Heart left ventricle (tissue), 16 donors: Measurements from ENCODE around the gene DHX16. TPM values are rescaled to one million over a fixed set of nuclear protein-coding genes. Genes with fewer than 3 reads are reported as not detected.
A peak's percentile ranks its signal among the peaks of the same experiment; 100 is the strongest.

Experiments used
- ATAC-seq, 4 donors: fragments of 200-7000 bp; cut with Tn5 transposase; one replicate each; pipeline ENCODE4 v1.9.1; 2020 to 2022; ENCODE audit warnings: moderate library complexity in 4 of 4, mild to moderate bottlenecking in 3 of 4, moderate number of reproducible peaks in 1 of 4
- DNase-seq, 5 donors: peaks; one replicate each; pipeline ENCODE4 v3.0.0-alpha.2; 2020
- H3K27ac ChIP-seq, 12 donors: fragments of 200-600 bp; sonication (generic) in 4 of 12; one replicate each; pipeline versions ENCODE4 v1.5.0 to v1.8.0; 2016 to 2022; ENCODE audit warnings: mild to moderate bottlenecking in 2 of 12
- H3K27me3 ChIP-seq, 9 donors: fragments of 200-600 bp; sonication (generic) in 2 of 9; one replicate each; pipeline versions ENCODE4 v1.5.1 to v1.8.0; 2016 to 2022; ENCODE audit warnings: mild to moderate bottlenecking in 3 of 9
- H3K36me3 ChIP-seq, 9 donors: fragments of 200-600 bp; sonication (generic) in 2 of 9; one replicate each; pipeline versions ENCODE4 v1.5.0 to v1.8.0; 2018 to 2022; ENCODE audit warnings: mild to moderate bottlenecking in 2 of 9
- H3K4me1 ChIP-seq, 12 donors: fragments of 200-600 bp; sonication (generic) in 4 of 12; one replicate each; pipeline versions ENCODE4 v1.5.0 to v1.8.0; 2016 to 2022; ENCODE audit warnings: mild to moderate bottlenecking in 3 of 12
- H3K4me3 ChIP-seq, 12 donors: fragments of 200-600 bp; sonication (generic) in 4 of 12; one replicate each; pipeline versions ENCODE4 v1.5.0 to v1.8.0; 2017 to 2022; ENCODE audit warnings: mild to moderate bottlenecking in 9 of 12, moderate library complexity in 4 of 12
- H3K9me3 ChIP-seq, 12 donors: fragments of 200-600 bp; sonication (generic) in 4 of 12; one replicate each; pipeline versions ENCODE4 v1.5.0 to v1.8.0; 2016 to 2022; ENCODE audit warnings: mild to moderate bottlenecking in 1 of 12
- POLR2A ChIP-seq, 2 donors: fragments of 450-650 bp; IDR thresholded peaks; one replicate each; pipeline ENCODE4 v1.6.1; 2017; ENCODE audit warnings: antibody characterized with exemption in 2 of 2, mild to moderate bottlenecking in 2 of 2, moderate library complexity in 2 of 2
- WGBS, 4 donors: extraction: QIAGEN DNeasy Blood & Tissue Kit in 2 of 4; methylation state at CpG; one replicate each; pipeline versions ENCODE4 v1.1.5 to v1.1.7; 2013 to 2018; 5-methylcytosine and 5-hydroxymethylcytosine counted together
- intact Hi-C, 10 donors: fragments of 100-400 bp; cut with DNase I; formaldehyde crosslinking; loops; one replicate each; pipeline versions ENCODE4 v1.11.1 to v1.14.2; 2022
- polyA plus RNA-seq, 2 donors: library from polyadenylated mRNA; stranded (reverse); fragments of 200-250 nt; gene quantifications; one replicate each; pipeline ENCODE4 v1.2.3, GENCODE V29; 2013
- total RNA-seq, 9 donors: library from RNA; depleted of rRNA in 2 of 9; stranded (reverse); fragments of >200 nt in 2 of 9; fragmentation: NEBNext Ultra II Directional in 3 of 9; extraction: Animal tissue kit (Norgen Biotek cat#: 25700) in 3 of 9; gene quantifications; one replicate each; pipeline versions ENCODE4 v1.1.0 to v1.2.4, GENCODE V29; 2016 to 2023
- TF ChIP-seq, protein P1 (sequence below), 12 donors: fragments of 200-600 bp; sonication (generic) in 4 of 12; IDR thresholded peaks; one replicate each; pipeline versions ENCODE4 v1.5.0 to v1.8.0; 2018 to 2022; ENCODE audit warnings: antibody characterized with exemption in 12 of 12, mild to moderate bottlenecking in 5 of 12
- donor health status: ischemic (EF 13 %, LVEDD 7.1; RV severe dilation, severe dysfunction).
- donor health status: healthy with polysubstance abuse.
- donor health status: DM: no; HTN: yes; CAD: no.
- donor health status: DM: no; HTN: no; CAD: no.
- donor health status: ischemic (EF 25% LVEDD 6.9; RV normal size, moderate dysfunction).
- donor health status: ischemic (EF 25% LVEDD 5.7; RV mildly dilated, moderate dysfunction).
- donor health status: healthy.
- donor health status: DM: yes; HTN: yes; CAD: no.
- donor health status: ischemic (EF 35%, LVEDD 5.7; RV mildly dilated, moderate dysfunction).
- donor health status: nonischemic (EF 11% LVEDD 7.7; RV severe dilation, severe dysfunction).
- donor health status: DM: yes; HTN: yes; CAD: no.
- donor health status: PGD.
- donor health status: ischemic (EF 29% LVEDD 5.4; RV normal size, mild dysfunction).
- donor health status: nonischemic (EF 23%, LVEDD 6.1; RV moderate dilation, normal function).

The DHX16 gene
- total and polyA plus RNA-seq, 11 donors: 16.1 to 39.4 (median 21.0) TPM

DNA sequence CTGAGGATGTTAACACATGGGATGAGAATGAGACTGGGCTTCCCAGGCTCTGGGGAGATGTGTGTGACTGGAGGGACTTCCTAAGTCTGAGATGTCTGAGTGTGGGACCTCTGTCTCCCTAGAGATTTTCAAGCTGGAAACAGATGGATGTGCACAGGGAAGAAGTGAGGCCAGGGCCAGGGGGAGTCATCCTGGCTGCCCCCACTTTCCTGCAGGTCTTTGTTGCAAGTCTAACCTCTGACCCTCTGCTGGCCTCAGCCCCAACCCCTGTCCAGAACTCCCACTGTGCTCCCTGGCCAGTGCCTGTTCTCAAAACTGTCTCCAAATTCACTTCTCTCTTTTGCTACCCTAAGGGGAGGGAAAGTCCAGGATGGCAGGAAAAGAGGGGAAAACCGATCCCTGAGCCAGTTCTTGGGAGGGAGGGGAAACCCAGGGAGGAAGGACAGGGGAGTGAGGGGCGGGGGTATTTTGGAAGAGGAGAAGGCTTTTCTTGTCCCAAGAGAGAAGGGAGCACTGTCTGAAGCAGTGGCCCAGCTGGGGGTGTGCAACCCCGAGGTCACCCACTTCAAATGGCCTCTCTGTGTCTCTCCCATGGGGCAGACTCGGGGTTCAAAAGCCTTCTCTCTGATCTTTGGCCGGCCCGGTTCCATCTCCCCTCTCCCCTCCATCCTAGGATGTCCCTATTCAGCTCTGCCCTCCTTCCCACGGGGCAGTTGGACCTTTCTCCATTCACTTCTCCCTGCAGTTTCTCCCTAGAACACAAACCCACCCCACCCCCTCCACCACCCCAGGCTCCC lies 10.6 kb upstream of the DHX16 start:
- peaks cover 0 to 44% (median 15%) of the 10 kb centered on the region in 9 donors for H3K36me3 ChIP-seq
- intact Hi-C loops: loop anchor here in 4 of 10 donors (1.0 to 10.0 kb wide), 7 partner anchors 39 to 401 kb away; partner anchors contain the start of gene DDR1 (in 2 of the 4)
- DNase-seq (peak in 3 of 5 donors; percentile 35 to 60 (median 40)), ATAC-seq (no peak)
- no peaks in the 10 kb centered on the region for H3K9me3 ChIP-seq
- peaks cover 0 to 84% (median 51%) of the 10 kb centered on the region in 12 donors for H3K4me1 ChIP-seq
- TF ChIP-seq POLR2A (IDR thresholded peaks at IDR 0.05): no peak
- WGBS, 4 donors: 25 to 31% (median 29%) methylated on average over 7 of the region's 7 CpGs
- H3K27ac ChIP-seq: peak overlapping the region; percentile 92 to 100 (median 98)
- peak overlapping the region; percentile 52 to 96 (median 74) for H3K4me3 ChIP-seq
- H3K27me3 ChIP-seq: no peaks in the 10 kb centered on the region

DNA sequence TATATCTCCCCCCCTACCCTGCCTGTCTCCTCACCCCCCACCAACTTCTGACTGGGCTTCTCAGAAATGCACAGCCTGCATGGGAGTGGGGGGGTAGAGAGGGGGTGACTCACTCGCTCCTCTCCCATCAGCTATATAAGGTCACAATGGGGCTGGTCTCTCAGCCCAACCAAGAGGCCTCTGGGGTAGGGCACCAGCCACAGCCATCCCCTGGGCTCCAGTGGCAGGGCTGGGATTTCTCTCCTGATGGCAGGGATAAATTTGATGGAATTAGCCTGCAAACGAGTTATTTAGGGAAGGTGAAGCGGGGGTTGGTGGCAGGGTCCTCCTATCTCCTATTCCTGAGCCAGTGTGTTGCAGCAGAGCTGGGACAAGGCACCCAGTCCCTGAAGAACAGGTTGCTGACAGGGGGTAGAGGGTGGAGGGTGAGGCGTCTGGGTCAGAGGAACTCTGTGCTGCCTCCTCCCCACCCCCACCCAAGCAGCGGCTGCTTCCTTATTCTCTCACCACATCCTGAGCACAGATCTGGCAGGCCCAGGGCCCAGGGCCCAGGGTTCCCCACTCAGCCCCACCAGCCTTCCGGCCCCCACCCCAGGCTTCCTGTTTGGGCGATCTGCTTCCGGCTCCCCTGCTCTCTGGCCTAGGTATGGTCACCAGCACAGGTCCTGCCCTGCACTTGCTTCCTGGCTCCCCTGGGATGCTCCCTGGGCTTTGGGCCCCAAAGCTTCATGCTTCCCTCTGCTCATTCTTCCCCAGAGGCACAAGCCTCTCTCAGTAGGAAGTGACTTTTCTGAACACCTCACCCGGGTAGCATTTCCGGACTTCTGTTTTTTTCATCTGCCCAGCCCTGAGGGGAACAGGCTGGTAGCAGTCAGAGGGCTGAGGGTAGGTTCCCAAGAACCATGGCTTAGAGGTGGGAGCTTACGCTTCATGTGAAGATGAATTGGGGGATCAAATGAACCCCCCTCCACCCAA lies 9.6 kb upstream of the DHX16 start:
- ATAC-seq (peak; percentile 18 to 56 (median 50)), DNase-seq (peak; percentile 88 to 93 (median 89))
- intact Hi-C loops: loop anchor here in 6 of 10 donors (1.0 to 10.0 kb wide), 8 partner anchors 39 to 402 kb away; partner anchors contain the start of gene DDR1 (in 2 of the 6)
- Histone ChIP-seq H3K4me1 (peaks cover 0 to 74% (median 45%) of the 10 kb centered on the region in 12 donors), H3K4me3 (peak overlapping the region; percentile 52 to 96 (median 74)), H3K36me3 (peaks cover 0 to 54% (median 25%) of the 10 kb centered on the region in 9 donors), H3K27me3 (no peaks in the 10 kb centered on the region), H3K27ac (peak overlapping the region; percentile 92 to 100 (median 98)), H3K9me3 (no peaks in the 10 kb centered on the region)
- TF ChIP-seq POLR2A (IDR thresholded peaks at IDR 0.05): peak in 1 of 2 donors; percentile 36
- TF ChIP-seq, protein P1, sequence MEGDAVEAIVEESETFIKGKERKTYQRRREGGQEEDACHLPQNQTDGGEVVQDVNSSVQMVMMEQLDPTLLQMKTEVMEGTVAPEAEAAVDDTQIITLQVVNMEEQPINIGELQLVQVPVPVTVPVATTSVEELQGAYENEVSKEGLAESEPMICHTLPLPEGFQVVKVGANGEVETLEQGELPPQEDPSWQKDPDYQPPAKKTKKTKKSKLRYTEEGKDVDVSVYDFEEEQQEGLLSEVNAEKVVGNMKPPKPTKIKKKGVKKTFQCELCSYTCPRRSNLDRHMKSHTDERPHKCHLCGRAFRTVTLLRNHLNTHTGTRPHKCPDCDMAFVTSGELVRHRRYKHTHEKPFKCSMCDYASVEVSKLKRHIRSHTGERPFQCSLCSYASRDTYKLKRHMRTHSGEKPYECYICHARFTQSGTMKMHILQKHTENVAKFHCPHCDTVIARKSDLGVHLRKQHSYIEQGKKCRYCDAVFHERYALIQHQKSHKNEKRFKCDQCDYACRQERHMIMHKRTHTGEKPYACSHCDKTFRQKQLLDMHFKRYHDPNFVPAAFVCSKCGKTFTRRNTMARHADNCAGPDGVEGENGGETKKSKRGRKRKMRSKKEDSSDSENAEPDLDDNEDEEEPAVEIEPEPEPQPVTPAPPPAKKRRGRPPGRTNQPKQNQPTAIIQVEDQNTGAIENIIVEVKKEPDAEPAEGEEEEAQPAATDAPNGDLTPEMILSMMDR (IDR thresholded peaks at IDR 0.05): no peak
- WGBS, 4 donors: 16 to 37% (median 23%) methylated on average over 9 to 11 of the region's 11 CpGs

DNA sequence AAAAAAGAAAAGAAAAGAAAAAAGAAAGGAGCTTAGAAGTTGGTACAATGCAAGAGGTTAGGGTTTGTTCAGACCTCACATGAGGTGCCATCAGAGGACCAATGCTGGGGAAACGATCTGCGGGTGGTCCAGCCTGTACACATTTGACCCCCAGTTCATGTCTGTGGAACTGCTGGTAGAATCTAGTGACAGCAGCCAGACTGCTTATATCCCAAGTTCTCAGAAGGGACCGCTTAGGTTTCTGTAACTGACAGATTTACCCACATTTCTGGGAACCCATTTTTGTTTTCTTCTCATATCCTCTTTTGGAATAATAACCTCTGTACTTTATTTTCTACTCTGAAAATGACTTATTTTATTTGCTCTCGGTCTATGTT lies 8.9 kb upstream of the DHX16 start:
- no peaks in the 10 kb centered on the region for H3K9me3 ChIP-seq
- ATAC-seq (no peak), DNase-seq (no peak)
- intact Hi-C loops: loop anchor here in 6 of 10 donors (1.0 to 10.0 kb wide), 8 partner anchors 40 to 403 kb away; partner anchors contain the start of gene DDR1 (in 2 of the 6)
- WGBS, 4 donors: 38 to 54% (median 45%) methylated on average over 4 of the region's 4 CpGs
- H3K4me3 ChIP-seq: peak overlapping the region in 10 of 12 donors; percentile 11 to 96 (median 80)
- no peaks in the 10 kb centered on the region for H3K27me3 ChIP-seq
- TF ChIP-seq POLR2A (IDR thresholded peaks at IDR 0.05): no peak
- TF ChIP-seq, protein P1 (IDR thresholded peaks at IDR 0.05): no peak
- H3K36me3 ChIP-seq: peaks cover 0 to 60% (median 31%) of the 10 kb centered on the region in 9 donors
- H3K4me1 ChIP-seq: peaks cover 0 to 74% (median 44%) of the 10 kb centered on the region in 12 donors
- peak overlapping the region; percentile 92 to 100 (median 98) for H3K27ac ChIP-seq
